Vagina (tissue), 2 donors: ENCODE data around the gene DDX19B. TPM values are rescaled to one million over a fixed set of nuclear protein-coding genes. Genes with fewer than 3 reads are reported as not detected.

Experiments
- DNase-seq, 2 donors: peaks; one replicate each; pipeline ENCODE4 v3.0.0-alpha.2; 2017; ENCODE audit errors: extremely low spot score in 2 of 2
- H3K27ac ChIP-seq: fragments of 200-600 bp; sonication (generic); one replicate; pipeline ENCODE4 v1.5.1; 2019
- H3K27me3 ChIP-seq: fragments of 200-600 bp; sonication (generic); one replicate; pipeline ENCODE4 v1.5.1; 2019
- H3K36me3 ChIP-seq, 2 donors: fragments of 200-600 bp; sonication (generic); one replicate each; pipeline ENCODE4 v1.5.1; 2017 to 2019
- H3K4me1 ChIP-seq: fragments of 200-600 bp; sonication (generic); one replicate; pipeline ENCODE4 v1.5.1; 2019
- H3K4me3 ChIP-seq, 2 donors: fragments of 200-600 bp; sonication (generic); 1 replicate in 1 of 2; 2 replicates in 1 of 2; pipeline ENCODE4 v1.5.1; 2016 to 2019
- H3K9me3 ChIP-seq: fragments of 200-600 bp; sonication (generic); one replicate; pipeline ENCODE4 v1.5.1; 2019
- CTCF ChIP-seq, 3 experiments: fragments of 450-650 bp in 2 of 3; fragments of 200-600 bp in 1 of 3; sonication (generic) in 1 of 3; IDR thresholded peaks; one replicate each; pipeline ENCODE4 v1.5.1; 2017 to 2019; ENCODE audit warnings: antibody characterized with exemption in 3 of 3, mild to moderate bottlenecking in 2 of 3, moderate library complexity in 2 of 3
- POLR2A ChIP-seq, 2 donors: fragments of 450-650 bp; IDR thresholded peaks; one replicate each; pipeline ENCODE4 v1.6.1; 2017; ENCODE audit warnings: antibody characterized with exemption in 2 of 2, mild to moderate bottlenecking in 2 of 2, moderate library complexity in 2 of 2
- POLR2AphosphoS5 ChIP-seq, 2 donors: sonication (generic); formaldehyde crosslinking; IDR thresholded peaks; one replicate each; pipeline ENCODE4 v1.9.0; 2017; ENCODE audit warnings: antibody characterized with exemption in 2 of 2, mild to moderate bottlenecking in 2 of 2, low read depth in 1 of 2; ENCODE audit not compliant: insufficient read depth in 1 of 2
- intact Hi-C: fragments of 100-400 bp; cut with DNase I; formaldehyde crosslinking; loops from one replicate; pipeline ENCODE4 v1.15.1; 2023
- small RNA-seq: library from RNA; depleted of rRNA; stranded (forward); fragments of <200 nt; gene quantifications from one replicate; pipeline ENCODE3, GENCODE V24; 2016
- total RNA-seq: library from RNA; depleted of rRNA; stranded (reverse); fragments of >200 nt; gene quantifications from one replicate; pipeline ENCODE4 v1.2.3, GENCODE V29; 2016

Gene DDX19B
- total RNA-seq, 1 donor from 2014 or later: 47.6 TPM

DNA sequence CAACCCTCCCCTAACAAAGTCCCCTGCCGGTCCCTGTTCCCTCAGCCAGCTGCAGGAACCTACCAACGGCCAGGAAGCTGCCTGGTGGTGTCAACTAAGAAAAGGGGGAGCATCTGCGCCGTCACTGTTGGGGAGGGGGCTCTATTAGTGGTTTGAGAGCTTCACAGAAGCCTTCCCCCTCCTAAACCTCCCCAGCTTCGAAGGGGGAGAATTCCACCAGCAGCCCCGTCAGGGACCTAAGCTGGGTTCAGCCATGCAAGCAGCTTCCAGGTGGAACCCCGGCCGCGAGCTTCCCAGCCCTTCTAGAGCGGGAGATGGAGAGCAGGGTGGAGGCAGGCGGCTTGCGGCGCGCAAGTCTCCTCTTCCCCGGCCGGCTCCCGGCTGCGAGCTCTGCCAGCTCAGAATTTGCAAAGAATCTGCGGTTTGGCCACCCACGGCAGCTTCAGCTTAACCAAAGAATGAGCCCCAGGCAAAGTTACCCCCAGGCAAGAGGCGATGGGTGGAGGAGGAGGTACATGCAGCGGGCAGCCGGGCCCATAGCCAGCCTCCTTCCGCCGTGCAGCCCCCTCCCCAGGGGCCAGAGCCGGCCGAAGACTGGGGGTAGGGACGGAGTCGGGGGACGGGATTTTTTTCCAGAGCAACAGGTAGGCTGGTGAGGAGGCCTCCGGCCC, 81.4 kb downstream of the DDX19B start:
- Histone ChIP-seq H3K27me3 (no peaks in the 10 kb centered on the region), H3K4me1 (peaks cover 25% of the 10 kb centered on the region), H3K27ac (peak overlapping the region; percentile 82), H3K4me3 (peak overlapping the region; percentile 64 to 79), H3K9me3 (no peaks in the 10 kb centered on the region), H3K36me3 (peaks cover 0 to 11% of the 10 kb centered on the region in 2 donors)
- DNase-seq: no peak
- intact Hi-C loops: loop anchor here (10.0 kb wide), 1 partner anchor 84 kb away; no protein-coding TSS in a partner anchor
- TF ChIP-seq CTCF (IDR thresholded peaks at IDR 0.05) (no peak), POLR2AphosphoS5 (IDR thresholded peaks at IDR 0.05; ENCODE audit: insufficient read depth in 1 of 2, low read depth in 1 of 2) (no peak), POLR2A (IDR thresholded peaks at IDR 0.05) (no peak)

GRCh38 chr16:70380919-70381603, 82.1 kb downstream of the DDX19B start:
- TF ChIP-seq POLR2AphosphoS5 (IDR thresholded peaks at IDR 0.05; ENCODE audit: insufficient read depth in 1 of 2, low read depth in 1 of 2): peak; percentile 90 to 93
- no peak for TF ChIP-seq CTCF (IDR thresholded peaks at IDR 0.05)
- peak; percentile 6 to 53 for TF ChIP-seq POLR2A (IDR thresholded peaks at IDR 0.05)
- H3K27ac ChIP-seq: peak overlapping the region; percentile 82
- intact Hi-C loops: loop anchor here (10.0 kb wide), 1 partner anchor 84 kb away; no protein-coding TSS in a partner anchor
- peaks cover 25% of the 10 kb centered on the region for H3K4me1 ChIP-seq
- no peaks in the 10 kb centered on the region for H3K27me3 ChIP-seq
- DNase-seq: peak in 1 of 2 donors; percentile 99
- H3K9me3 ChIP-seq: no peaks in the 10 kb centered on the region
- H3K4me3 ChIP-seq: peak overlapping the region; percentile 64 to 79
- peaks cover 0 to 9% of the 10 kb centered on the region in 2 donors for H3K36me3 ChIP-seq

DNA sequence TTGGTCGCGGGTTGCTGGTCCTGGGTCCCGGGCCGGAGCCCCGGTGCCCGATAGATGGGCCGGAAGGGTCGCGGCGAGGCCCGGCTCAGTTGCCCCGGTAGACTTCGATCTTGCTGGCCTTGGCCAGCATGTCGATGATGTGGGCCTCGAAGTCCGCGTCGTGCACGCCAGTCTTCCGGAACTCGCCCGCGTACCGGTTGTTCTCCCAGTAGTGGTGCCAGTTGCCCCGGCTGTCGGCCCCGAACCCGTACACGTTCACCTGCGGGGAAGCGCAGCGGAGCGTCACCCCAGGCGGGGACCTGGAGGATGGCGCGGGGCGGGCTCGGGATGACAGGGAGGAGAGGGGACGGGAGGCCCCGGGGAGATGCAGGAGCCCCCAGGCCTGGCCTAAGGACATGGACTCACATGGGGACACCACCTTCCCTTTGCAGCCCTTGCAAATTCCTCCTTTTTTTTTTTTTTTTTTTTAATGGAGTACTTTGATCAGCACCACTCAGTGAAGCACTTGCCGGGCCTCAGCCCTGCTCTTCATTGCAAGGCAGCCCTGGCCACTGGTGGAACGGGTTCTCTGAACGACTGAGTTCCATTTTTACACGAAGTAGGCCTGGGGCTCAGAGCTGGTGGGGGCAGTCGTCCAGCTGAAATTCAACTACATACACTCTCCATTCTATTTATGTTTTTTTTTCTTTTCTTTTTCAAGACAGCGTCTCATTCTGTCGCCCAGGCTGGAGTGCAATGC, 82.8 kb downstream of the DDX19B start:
- H3K27ac ChIP-seq: peak overlapping the region; percentile 82
- no peaks in the 10 kb centered on the region for H3K27me3 ChIP-seq
- TF ChIP-seq POLR2AphosphoS5 (IDR thresholded peaks at IDR 0.05; ENCODE audit: insufficient read depth in 1 of 2, low read depth in 1 of 2) (peak in 1 of 2 donors; percentile 3), CTCF (IDR thresholded peaks at IDR 0.05) (no peak), POLR2A (IDR thresholded peaks at IDR 0.05) (no peak)
- DNase-seq: peak in 1 of 2 donors; percentile 94
- H3K9me3 ChIP-seq: no peaks in the 10 kb centered on the region
- peaks cover 0 to 6% of the 10 kb centered on the region in 2 donors for H3K36me3 ChIP-seq
- H3K4me1 ChIP-seq: peaks cover 25% of the 10 kb centered on the region
- intact Hi-C loops: loop anchor here (10.0 kb wide), 1 partner anchor 83 kb away; no protein-coding TSS in a partner anchor
- H3K4me3 ChIP-seq: peak overlapping the region; percentile 64 to 79

DNA sequence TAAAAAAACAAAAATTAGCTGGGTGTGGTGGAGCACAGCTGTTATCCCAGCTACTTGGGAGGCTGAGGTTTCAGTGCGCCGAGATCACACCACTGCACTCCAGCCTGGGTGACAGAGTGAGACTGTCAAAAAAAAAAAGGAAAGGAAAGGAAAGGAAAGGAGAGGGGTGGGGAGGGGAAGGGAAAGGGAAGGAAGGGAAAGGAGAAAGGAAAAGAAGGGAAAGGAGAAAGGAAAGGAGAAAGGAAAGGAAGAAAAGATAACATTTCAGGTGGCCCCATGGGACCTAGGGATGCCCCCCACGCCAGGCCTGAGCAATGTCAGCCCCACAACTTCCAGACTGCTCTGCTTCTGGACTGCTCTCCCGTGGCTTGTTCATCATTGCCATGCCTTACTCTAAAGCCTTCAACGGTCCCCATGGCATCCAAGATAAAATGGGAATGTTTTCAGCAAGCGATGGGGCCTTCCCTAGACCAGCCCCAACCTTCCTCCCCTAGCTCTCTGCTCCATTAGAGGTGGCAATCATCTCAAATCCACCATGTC, 84.5 kb downstream of the DDX19B start:
- DNase-seq: no peak
- Histone ChIP-seq H3K36me3 (peaks cover 0 to 19% of the 10 kb centered on the region in 2 donors), H3K27ac (no peak overlapping the region), H3K4me3 (no peak overlapping the region), H3K9me3 (no peaks in the 10 kb centered on the region), H3K27me3 (no peaks in the 10 kb centered on the region), H3K4me1 (peaks cover 25% of the 10 kb centered on the region)
- no peak for TF ChIP-seq POLR2AphosphoS5 (IDR thresholded peaks at IDR 0.05; ENCODE audit: insufficient read depth in 1 of 2, low read depth in 1 of 2)
- intact Hi-C loops: loop anchor here (10.0 kb wide), 1 partner anchor 81 kb away; no protein-coding TSS in a partner anchor

Small RNAs within 50 kb of the gene (small RNA-seq; reads per million reads assigned to genes)
- not detected for gene RN7SL279P

Other genes with a start within 250 kb of the DDX19B start
- gene PDPR, start 184.9 kb upstream of the DDX19B start, total RNA-seq: 20.4 TPM
- gene CLEC18C, start 125.4 kb upstream of the DDX19B start, total RNA-seq: 8.1 TPM
- gene EXOSC6, start 47.2 kb upstream of the DDX19B start, total RNA-seq: 19.2 TPM
- 54.3 TPM for gene AARS1, start 9.7 kb upstream of the DDX19B start, total RNA-seq
- gene DDX19A, start 47.7 kb downstream of the DDX19B start, total RNA-seq: 30.0 TPM
- gene ST3GAL2, start 139.9 kb downstream of the DDX19B start, total RNA-seq: 14.0 TPM
- 20.6 TPM for gene FCSK, start 155.4 kb downstream of the DDX19B start, total RNA-seq
- 39.3 TPM for gene COG4, start 224.4 kb downstream of the DDX19B start, total RNA-seq
- 91.3 TPM for gene SF3B3, start 224.6 kb downstream of the DDX19B start, total RNA-seq